ENCODE results near the gene SRRM1. TPM values are rescaled to one million over a fixed set of nuclear protein-coding genes. Genes with fewer than 3 reads are reported as not detected.

SRRM1 gene
- total and polyA plus RNA-seq, 2 donors (not counting 3 experiments of a cell fraction or from before 2014, with no cell fraction given) = 39.7 to 163 TPM

GRCh38 chr1:24596401-24596880 is 46.7 kb upstream of the SRRM1 start:
- FAIRE-seq (no peak), DNase-seq (ENCODE audit: low read depth, low spot score) (no peak)
- no peak for TF ChIP-seq MYC (IDR thresholded peaks at IDR 0.05; ENCODE audit: low read depth, low read length)
- TF ChIP-seq JUN (IDR thresholded peaks at IDR 0.05; ENCODE audit: borderline replicate concordance, insufficient read depth, insufficient read length, low read depth) = no peak
- no peak for TF ChIP-seq POLR2AphosphoS5 (IDR thresholded peaks at IDR 0.05; ENCODE audit: insufficient read depth, low read depth, low read length)
- no peak for TF ChIP-seq EZH2 (IDR thresholded peaks at IDR 0.05; ENCODE audit: borderline replicate concordance, low read depth, low read length, severe bottlenecking)
- TF ChIP-seq GATA2 (IDR thresholded peaks at IDR 0.05; ENCODE audit: insufficient read depth, insufficient read length, low read depth, low read length) = no peak
- no peak for TF ChIP-seq FOS (IDR thresholded peaks at IDR 0.05; ENCODE audit: borderline replicate concordance, insufficient read depth, low read length)
- no peak for TF ChIP-seq MAX (IDR thresholded peaks at IDR 0.05; ENCODE audit: insufficient read depth, insufficient read length)
- TF ChIP-seq CTCF (IDR thresholded peaks at IDR 0.05; ENCODE audit: extremely low read depth in 1 of 2, insufficient read depth in 1 of 2, low read depth in 1 of 2, low read length in 2 of 2) = no peak
- TF ChIP-seq POLR2A (IDR thresholded peaks at IDR 0.05; ENCODE audit: low read depth, low read length) = no peak
- ChIA-PET CTCF (interaction anchor here (1.0 to 3.0 kb wide), 3 partner anchors 9 to 397 kb away, joined by 3 to 17 read pairs (median 3); no protein-coding TSS in a partner anchor), POLR2A (no interaction called here)
- no peak overlapping the region for H2AFZ ChIP-seq (ENCODE audit: low read depth, low read length)
- BruUV-seq (replicated peaks) = no TSS peak
- H3K79me2 ChIP-seq (ENCODE audit: control insufficient read depth, insufficient read depth, low read length) = no peaks in the 10 kb centered on the region
- no peak overlapping the region for H3K4me3 ChIP-seq (replicated peaks in 1 of 3; ENCODE audit: insufficient read depth in 1 of 3, low read depth in 1 of 3, low read length in 3 of 3)
- H3K27me3 ChIP-seq (ENCODE audit: control insufficient read depth in 2 of 2, insufficient read depth in 2 of 2, low read length in 2 of 2) = peaks cover 2 to 3% of the 10 kb centered on the region in 2 experiments
- H3K9ac ChIP-seq (replicated peaks; ENCODE audit: extremely low read depth, insufficient read depth, low read length) = no peak overlapping the region
- H3K4me1 ChIP-seq (ENCODE audit: control insufficient read depth, extremely low read depth, insufficient read depth, low read length) = no peaks in the 10 kb centered on the region
- H3K9me1 ChIP-seq (replicated peaks; ENCODE audit: control insufficient read depth, extremely low read depth, insufficient read depth, low read length) = no peaks in the 10 kb centered on the region
- no peaks in the 10 kb centered on the region for H4K20me1 ChIP-seq (replicated peaks; ENCODE audit: control insufficient read depth, extremely low read depth, insufficient read depth, low read length)
- intact Hi-C loops (cut with micrococcal nuclease) = no loop called here
- H3K4me2 ChIP-seq (ENCODE audit: insufficient read depth, low read length) = no peak overlapping the region
- dilution Hi-C loops (cut with MboI; ENCODE audit: extremely low pct_ligation_motif_present, low sequenced_read_pairs) = no loop called here
- H3K27ac ChIP-seq (ENCODE audit: insufficient read depth, low read depth, low read length) = no peak overlapping the region
- no peaks in the 10 kb centered on the region for H3K9me3 ChIP-seq (replicated peaks; ENCODE audit: control insufficient read depth, insufficient read depth, low read length)
- no peaks in the 10 kb centered on the region for H3K36me3 ChIP-seq (ENCODE audit: control insufficient read depth in 2 of 2, extremely low read depth in 1 of 2, insufficient read depth in 2 of 2, low read length in 2 of 2)

Measured in endothelial cell of umbilical vein (primary cell).